Astrocyte of the spinal cord (primary cell): ENCODE data around the gene CASQ1.
A peak's percentile ranks its signal among the peaks of the same experiment; 100 is the strongest.

ENCODE experiments used
- DNase-seq: peaks from one replicate; pipeline ENCODE4 v3.0.0; 2011; ENCODE audit warnings: low read depth, low spot score
- H3K4me3 ChIP-seq: 2 replicates; pipeline ENCODE4 v1.5.1; 2011; ENCODE audit warnings: low read depth, mild to moderate bottlenecking, low read length, moderate library complexity
- CTCF ChIP-seq: IDR thresholded peaks from 2 replicates; pipeline ENCODE4 v1.5.1; 2012; ENCODE audit warnings: low read depth, mild to moderate bottlenecking, low read length, inconsistent platforms
- in situ Hi-C: cut with HindIII; loops from 2 replicates; pipeline ENCODE4 v1.10.0; 2017; ENCODE audit warnings: low sequenced_read_pairs

CASQ1 gene

GRCh38 chr1:160189649-160190625, at the start of gene CASQ1:
Gene CASQ1 (plus strand): TSS chr1:160190575. CDS start chr1:160190752, 177 bp downstream.
- DNase-seq = no peak
- no peak within 1 kb of the TSS for H3K4me3 ChIP-seq
- in situ Hi-C loops = no loop called here
- TF ChIP-seq CTCF = no peak

GRCh38 chr1:160143695-160144094, 46.7 kb upstream of the CASQ1 start:
- in situ Hi-C loops = no loop called here
- no peak for TF ChIP-seq CTCF
- DNase-seq = no peak
- no peak overlapping the region for H3K4me3 ChIP-seq

- TF ChIP-seq CTCF = no peak
- no peak overlapping the region for H3K4me3 ChIP-seq
- peak; percentile 34 for DNase-seq
- in situ Hi-C loops = no loop called here
These were observed 45.5 kb upstream of the CASQ1 start for GRCh38 chr1:160144921-160145320.

- no peak for DNase-seq
- TF ChIP-seq CTCF = no peak
- H3K4me3 ChIP-seq = no peak overlapping the region
- in situ Hi-C loops = no loop called here
These were observed 44.3 kb upstream of the CASQ1 start for GRCh38 chr1:160146107-160146506.

- no peak for DNase-seq
- H3K4me3 ChIP-seq = no peak overlapping the region
- in situ Hi-C loops = no loop called here
- TF ChIP-seq CTCF = no peak
These were observed 42.3 kb upstream of the CASQ1 start for GRCh38 chr1:160148121-160148520.

- no peak for TF ChIP-seq CTCF
- DNase-seq = no peak
- in situ Hi-C loops = no loop called here
These were observed 41.1 kb upstream of the CASQ1 start for GRCh38 chr1:160149233-160149632.

More at GRCh38 chr1:160149233-160149632, 41.1 kb upstream of the CASQ1 start:
- H3K4me3 ChIP-seq = no peak overlapping the region
